IPS DF 19.7 (cell line): ENCODE results near the gene GOLGA6A.
"Not testable (repeated sequence)": the region's sequence is repeated elsewhere in the genome, so short reads cannot be mapped to it uniquely, and the experiment has no call there.

Experiments
- DNase-seq: peaks from one replicate; pipeline ENCODE4 v3.0.0-alpha.2; 2013; ENCODE audit warnings: low read depth, low spot score

Gene GOLGA6A

DNA sequence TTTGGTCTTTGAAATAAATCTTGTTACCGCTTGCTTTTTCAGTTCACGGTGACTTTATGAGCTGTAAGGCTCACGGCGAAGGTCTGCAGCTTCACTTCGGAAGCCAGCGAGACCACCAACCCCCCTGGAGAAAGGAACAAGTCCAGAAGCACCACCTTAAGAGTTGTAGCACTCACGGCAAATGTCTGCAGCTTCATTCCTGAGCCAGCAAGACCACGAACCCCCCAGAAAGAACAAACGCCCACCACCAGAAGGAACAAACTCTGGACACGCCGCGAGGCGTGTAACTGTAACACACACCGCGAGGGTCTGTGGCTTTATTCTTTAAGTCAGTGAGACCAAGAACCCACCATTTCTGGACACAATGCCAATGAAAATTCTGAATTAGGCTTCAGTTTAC is 28.8 kb downstream of the GOLGA6A start:
- no peak for DNase-seq

GRCh38 chr15:74052271-74053260 is 29.8 kb downstream of the GOLGA6A start:
- DNase-seq: not testable (repeated sequence)

DNA sequence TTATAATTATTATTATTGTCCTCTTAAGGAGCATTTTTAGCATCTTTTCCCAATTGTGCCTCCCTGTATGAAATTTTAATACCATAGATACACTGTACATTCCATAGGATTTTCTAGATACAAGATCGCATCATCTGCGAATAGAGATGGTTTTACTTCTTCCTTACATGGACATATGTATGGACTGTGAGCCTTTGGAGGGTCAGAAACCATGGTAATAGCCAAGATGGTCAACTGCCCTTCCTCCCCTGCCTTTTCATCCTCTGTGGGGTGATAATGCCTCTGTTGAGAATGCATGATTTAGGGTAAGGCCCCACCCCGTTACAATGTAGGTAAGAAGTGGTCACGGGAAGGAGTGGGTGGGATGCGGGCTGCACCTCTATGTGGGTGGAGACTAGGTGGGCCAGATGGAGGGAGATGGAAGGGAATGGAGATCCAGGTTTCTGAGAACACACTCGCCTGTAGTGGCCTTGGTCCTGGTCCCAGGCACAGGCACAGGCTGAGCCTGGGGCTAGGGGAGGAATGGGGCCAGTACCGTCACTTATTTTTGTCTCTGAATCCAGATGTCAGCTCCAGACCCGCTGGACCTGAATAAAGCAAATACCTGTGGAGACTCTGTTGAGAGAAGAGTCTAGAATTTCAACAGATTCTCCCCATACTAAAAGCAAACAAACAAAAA is 31.7 kb downstream of the GOLGA6A start:
- DNase-seq: no peak

- DNase-seq: no peak
Observed at GRCh38 chr15:74050127-74050526, 32.2 kb downstream of the GOLGA6A start.

DNA sequence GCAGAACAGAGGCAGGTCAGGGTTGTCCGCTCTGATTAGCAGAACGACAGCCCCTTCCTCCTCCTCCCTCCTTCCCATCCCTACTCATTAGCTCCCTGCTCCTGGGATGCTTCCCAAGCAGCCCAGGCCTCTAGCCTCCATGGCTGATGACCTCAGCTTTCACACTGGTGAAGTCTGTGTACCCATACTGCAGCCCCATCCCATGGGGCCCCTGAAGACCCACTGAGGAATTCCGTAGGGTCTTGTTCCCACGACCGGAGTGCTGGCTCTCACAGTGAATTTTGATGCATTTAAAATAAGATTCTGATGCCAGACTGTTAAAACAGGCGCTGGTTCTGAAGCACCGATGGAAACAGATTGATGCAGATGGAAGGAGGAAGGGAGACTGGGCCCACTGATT is 36.1 kb downstream of the GOLGA6A start:
- no peak for DNase-seq

DNA sequence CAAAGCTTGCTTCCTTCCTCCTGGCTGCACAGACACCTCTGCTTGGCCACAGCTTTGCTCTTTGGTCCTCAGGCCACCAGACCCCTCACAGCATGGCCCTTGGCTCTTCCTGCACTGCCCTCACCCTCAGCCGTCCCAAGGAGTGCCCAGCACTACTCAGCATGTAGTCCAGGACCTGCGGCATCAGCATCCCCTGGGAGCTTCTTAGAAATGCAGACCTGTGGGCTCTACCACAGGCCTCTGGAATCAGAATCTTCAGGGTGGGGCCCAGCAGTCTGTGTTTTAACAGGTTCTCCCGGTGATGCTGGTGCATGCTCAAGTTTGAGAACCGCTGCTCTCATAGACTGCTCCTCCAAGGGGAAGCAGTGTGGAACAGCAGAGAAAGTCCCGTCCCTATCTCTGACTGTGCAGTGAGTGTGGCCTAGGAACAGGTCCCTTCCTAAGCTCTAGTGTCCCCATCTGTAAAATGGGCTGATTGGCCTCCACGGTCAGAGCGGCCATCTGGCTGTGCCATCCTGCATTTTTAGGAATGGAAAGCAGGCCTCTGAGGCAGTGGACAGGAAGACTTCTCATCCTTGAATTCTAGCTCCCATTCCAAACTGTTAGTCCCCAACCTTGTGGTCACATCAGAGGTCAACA is 36.6 kb downstream of the GOLGA6A start:
- no peak for DNase-seq

DNA sequence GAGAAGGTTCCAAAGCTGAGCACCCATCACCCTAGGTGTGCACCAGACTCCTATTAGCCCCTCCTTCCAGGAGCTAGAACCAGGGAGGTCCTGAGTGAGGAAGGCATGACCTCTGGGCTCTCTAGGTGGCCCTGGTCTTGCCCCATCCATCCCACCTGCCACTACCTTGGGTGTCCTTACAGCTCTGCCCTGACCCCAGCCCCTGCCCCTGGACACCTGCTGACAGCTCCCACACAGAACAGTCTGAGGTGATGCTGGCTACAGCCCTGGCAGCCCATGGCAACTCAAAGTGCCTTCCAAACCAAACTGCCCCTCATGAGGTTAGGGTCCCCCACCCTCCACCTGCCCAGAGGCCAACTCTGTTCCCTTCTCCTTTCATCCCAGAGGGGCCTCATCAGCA is 37.2 kb downstream of the GOLGA6A start:
- DNase-seq: no peak

DNA sequence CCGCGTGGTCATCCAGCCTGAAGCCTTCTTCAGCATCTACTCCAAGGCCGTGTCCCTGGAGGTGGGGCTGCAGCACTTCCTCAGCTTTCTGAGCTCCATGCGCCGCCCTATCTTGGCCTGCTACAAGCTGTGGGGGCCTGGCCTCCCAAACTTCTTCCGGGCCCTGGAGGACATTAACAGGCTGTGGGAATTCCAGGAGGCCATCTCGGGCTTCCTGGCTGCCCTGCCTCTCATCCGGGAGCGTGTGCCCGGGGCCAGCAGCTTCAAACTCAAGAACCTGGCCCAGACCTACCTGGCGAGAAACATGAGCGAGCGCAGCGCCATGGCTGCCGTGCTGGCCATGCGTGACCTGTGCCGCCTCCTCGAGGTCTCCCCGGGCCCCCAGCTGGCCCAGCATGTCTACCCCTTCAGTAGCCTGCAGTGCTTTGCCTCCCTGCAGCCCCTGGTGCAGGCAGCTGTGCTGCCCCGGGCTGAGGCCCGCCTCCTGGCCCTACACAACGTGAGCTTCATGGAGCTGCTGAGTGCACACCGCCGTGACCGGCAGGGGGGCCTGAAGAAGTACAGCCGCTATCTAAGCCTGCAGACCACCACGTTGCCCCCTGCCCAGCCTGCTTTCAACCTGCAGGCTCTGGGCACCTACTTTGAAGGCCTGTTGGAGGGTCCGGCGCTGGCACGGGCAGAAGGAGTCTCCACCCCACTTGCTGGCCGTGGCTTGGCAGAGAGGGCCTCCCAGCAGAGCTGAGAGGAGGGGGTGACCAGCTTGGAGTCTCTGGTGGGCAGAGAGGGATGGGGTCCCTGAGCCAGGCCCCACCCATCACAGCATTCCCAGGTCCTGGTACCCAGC is 37.9 kb downstream of the GOLGA6A start:
- DNase-seq: no peak

GRCh38 chr15:74043425-74044266 is 38.7 kb downstream of the GOLGA6A start:
- no peak for DNase-seq

- DNase-seq: no peak
Observed at GRCh38 chr15:74042603-74043424, 39.5 kb downstream of the GOLGA6A start.

DNA sequence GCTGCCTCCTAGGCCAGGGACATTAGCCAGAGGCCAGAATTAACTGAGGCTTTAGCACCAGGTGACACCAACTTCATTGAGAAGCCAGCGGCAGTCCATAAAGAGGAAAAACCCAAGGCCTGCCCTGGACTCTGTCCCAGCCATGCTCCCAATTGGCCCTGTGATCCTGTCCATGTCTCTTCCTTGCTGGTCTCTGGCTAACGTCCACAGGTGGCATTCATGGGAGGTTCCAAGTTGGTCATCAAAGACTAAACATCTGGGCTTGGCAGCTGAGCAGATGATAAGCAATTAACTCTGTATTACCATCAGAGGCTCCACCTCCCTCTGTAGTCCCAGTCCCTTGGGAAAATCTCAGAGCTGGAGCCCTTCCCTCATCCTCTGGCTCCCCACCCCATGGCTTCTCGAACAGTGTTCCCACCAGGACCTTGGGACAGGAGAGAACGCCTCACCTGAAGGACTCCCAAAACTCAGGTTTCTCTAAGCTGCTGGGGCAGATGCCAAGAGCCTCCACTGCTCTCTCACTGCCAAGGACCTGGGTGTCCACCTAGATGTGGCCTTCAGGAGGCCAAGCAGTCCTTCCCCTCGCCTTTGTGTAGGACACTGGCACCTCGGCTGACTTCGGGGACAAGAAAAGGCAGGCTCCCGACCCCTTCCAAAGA is 40.4 kb downstream of the GOLGA6A start:
- DNase-seq: no peak

DNA sequence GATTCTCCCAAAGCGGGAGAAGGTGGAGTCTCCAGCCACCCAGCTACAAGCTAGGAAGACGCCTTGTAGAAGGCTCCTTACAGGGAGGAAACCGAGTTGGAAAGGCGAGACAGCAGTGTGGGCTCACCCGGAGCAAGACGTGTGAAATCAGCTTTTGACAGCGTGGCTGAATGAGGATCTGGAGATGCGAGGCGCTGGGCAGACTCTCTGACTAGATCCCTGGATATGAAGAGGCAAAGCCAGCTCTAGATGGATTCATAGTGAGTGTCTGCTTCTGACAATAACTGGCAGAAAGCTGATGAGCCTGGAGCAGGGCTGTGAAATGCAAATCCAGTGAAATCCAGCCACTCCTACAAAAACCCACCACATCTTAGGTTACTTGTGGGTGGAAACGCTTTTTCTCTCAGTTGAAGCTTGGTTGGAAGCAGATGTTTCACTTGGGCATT is 41.0 kb downstream of the GOLGA6A start:
- no peak for DNase-seq

GRCh38 chr15:74040109-74040850 is 42.1 kb downstream of the GOLGA6A start:
- no peak for DNase-seq

- DNase-seq: no peak
Observed at GRCh38 chr15:74039656-74040010, 42.7 kb downstream of the GOLGA6A start.

DNA sequence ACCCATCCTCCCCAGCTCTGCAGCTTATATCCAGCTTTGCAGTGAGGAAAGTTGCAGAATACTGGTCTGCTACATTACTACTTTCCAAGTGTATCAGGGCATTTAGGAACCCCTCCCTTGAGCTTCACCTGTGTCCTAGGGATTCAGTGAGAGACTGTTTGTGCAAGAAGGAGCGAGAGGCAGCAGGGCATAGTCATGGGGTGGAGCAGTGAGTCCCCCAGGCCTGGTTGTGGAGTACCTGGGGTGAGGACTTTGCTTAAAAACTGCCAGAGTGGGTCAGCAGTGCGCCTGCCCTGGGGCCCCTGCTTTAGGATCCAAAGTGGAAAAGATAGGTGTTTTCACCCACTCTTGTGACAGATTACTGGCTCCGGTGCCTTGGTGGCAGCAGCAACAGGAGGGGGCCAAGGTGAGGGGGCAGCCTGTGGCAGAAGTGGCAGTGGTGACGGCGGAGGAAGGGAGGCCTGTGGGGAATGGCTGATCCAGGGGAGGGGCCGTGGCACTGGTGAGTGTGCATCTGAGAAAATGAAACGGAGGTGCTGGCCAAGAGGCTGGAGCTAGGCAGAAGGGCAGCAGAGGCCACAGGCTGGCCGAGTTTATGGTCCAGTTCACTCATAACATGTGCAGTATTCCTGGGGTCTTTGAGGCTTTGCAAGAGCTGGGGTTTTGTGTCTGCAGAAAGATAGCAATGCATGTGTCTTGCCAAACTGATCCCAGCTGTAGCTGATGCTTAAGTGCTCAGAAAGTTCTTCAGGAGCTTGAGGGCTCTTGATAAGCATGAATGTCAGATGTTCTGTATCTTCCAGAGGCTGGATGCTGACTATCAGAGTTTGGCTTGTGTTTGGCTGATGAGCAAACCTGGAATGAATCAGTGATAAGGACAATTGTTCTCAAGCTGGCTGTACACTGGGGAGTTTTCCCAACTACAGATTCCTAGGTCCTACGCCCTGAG is 43.4 kb downstream of the GOLGA6A start:
- no peak for DNase-seq

DNA sequence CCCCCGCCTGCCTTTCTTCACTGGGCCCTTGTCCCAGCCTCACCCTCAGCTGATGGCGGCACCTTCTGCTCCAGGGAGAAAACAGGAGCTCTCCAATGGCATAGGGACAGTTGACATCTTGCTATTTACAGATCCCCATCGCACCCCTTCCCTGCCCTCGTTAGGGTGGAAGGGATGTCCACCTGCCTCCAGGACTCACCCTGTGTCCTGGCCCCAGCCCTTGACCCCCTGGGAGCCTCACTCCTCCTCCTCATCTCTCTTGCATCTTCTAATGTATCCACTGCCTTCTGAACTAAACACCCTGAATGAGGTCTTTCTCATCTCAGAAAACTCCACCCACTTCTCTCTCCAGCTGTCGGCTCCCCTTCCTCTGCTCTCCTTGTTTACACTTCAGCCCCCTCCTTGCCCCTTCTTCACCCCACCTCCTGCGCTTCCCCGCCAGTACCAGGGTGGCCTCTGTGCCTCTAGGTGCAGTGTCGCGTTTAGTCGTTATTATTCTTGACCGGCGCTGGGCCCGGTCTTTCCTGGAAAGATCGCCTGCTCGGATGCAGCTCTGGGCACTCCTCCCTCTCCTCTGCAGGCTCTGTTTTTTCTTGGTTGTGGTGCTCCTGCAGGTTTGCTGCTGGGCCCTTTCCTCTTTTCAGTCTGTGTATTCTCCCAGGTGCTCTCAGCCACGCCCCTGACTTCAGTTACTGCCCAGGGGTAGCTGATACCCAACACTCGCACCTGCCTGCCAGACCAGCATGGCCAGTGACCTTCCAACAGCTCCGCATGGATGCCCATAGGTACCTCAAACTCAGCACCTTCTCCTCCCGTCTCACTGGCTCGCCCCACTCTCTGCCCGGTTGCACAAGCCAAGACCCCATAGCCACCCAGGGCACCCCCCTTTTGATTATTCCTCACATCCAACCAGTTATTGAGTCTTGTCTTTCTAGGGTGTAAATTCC is 44.9 kb downstream of the GOLGA6A start:
- no peak for DNase-seq
